Measurements from ENCODE around the gene EYA4. TPM values are rescaled to one million over a fixed set of nuclear protein-coding genes. Genes with fewer than 3 reads are reported as not detected.

Gene EYA4
- total RNA-seq, 1 experiment from 2014 or later, result 0.24 TPM

GRCh38 chr6:133202610-133203343 lies 38.4 kb upstream of the EYA4 start (continued):
- TF ChIP-seq STAT6 (CRISPR knock-in tag; conservative IDR thresholded peaks at IDR 0.05; ENCODE audit: low read depth), result no peak
- TF ChIP-seq, protein P1, sequence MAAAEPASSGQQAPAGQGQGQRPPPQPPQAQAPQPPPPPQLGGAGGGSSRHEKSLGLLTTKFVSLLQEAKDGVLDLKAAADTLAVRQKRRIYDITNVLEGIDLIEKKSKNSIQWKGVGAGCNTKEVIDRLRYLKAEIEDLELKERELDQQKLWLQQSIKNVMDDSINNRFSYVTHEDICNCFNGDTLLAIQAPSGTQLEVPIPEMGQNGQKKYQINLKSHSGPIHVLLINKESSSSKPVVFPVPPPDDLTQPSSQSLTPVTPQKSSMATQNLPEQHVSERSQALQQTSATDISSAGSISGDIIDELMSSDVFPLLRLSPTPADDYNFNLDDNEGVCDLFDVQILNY (CRISPR knock-in tag; IDR thresholded peaks at IDR 0.05), result no peak
- TF ChIP-seq, protein P2, sequence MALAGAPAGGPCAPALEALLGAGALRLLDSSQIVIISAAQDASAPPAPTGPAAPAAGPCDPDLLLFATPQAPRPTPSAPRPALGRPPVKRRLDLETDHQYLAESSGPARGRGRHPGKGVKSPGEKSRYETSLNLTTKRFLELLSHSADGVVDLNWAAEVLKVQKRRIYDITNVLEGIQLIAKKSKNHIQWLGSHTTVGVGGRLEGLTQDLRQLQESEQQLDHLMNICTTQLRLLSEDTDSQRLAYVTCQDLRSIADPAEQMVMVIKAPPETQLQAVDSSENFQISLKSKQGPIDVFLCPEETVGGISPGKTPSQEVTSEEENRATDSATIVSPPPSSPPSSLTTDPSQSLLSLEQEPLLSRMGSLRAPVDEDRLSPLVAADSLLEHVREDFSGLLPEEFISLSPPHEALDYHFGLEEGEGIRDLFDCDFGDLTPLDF (CRISPR knock-in tag; IDR thresholded peaks at IDR 0.05), result no peak
- TF ChIP-seq ZNF219 (CRISPR knock-in tag; IDR thresholded peaks at IDR 0.05; ENCODE audit: borderline replicate concordance), result no peak
- no peak for TF ChIP-seq CBFB (CRISPR knock-in tag; IDR thresholded peaks at IDR 0.05; ENCODE audit: low read depth)
- TF ChIP-seq HMGXB4 (CRISPR knock-in tag; IDR thresholded peaks at IDR 0.05), result no peak
- TF ChIP-seq KAT7 (CRISPR knock-in tag; IDR thresholded peaks at IDR 0.05; ENCODE audit: borderline replicate concordance), result no peak
- TF ChIP-seq HMGA2 (CRISPR knock-in tag; IDR thresholded peaks at IDR 0.05), result no peak
- TF ChIP-seq, protein P3, sequence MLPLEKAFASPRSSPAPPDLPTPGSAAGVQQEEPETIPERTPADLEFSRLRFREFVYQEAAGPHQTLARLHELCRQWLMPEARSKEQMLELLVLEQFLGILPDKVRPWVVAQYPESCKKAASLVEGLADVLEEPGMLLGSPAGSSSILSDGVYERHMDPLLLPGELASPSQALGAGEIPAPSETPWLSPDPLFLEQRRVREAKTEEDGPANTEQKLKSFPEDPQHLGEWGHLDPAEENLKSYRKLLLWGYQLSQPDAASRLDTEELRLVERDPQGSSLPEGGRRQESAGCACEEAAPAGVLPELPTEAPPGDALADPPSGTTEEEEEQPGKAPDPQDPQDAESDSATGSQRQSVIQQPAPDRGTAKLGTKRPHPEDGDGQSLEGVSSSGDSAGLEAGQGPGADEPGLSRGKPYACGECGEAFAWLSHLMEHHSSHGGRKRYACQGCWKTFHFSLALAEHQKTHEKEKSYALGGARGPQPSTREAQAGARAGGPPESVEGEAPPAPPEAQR (CRISPR knock-in tag; IDR thresholded peaks at IDR 0.05), result no peak

- Mint-ChIP-seq H3K4me1 (no peaks in the 10 kb centered on the region), H3K27me3 (ENCODE audit: low read depth) (no peaks in the 10 kb centered on the region), H3K4me3 (no peak overlapping the region), H3K9me3 (no peaks in the 10 kb centered on the region), H3K27ac (no peak overlapping the region), H3K36me3 (no peaks in the 10 kb centered on the region)
- CTCF ChIA-PET, result no interaction called here
- ATAC-seq, result no peak
- TF ChIP-seq PREB (CRISPR knock-in tag; IDR thresholded peaks at IDR 0.05; ENCODE audit: borderline replicate concordance) (no peak), TEAD4 (CRISPR knock-in tag; IDR thresholded peaks at IDR 0.05) (no peak), NR3C1 (CRISPR knock-in tag; conservative IDR thresholded peaks at IDR 0.05; ENCODE audit: low read depth) (no peak), SOX15 (CRISPR knock-in tag; IDR thresholded peaks at IDR 0.05) (no peak), HMGA2 (CRISPR knock-in tag; IDR thresholded peaks at IDR 0.05) (no peak), SMAD3 (CRISPR knock-in tag; IDR thresholded peaks at IDR 0.05; ENCODE audit: borderline replicate concordance) (no peak), FOXP1 (CRISPR knock-in tag; IDR thresholded peaks at IDR 0.05; ENCODE audit: borderline replicate concordance) (no peak), ZNF232 (CRISPR knock-in tag; IDR thresholded peaks at IDR 0.05) (no peak)
- TF ChIP-seq, protein P4, sequence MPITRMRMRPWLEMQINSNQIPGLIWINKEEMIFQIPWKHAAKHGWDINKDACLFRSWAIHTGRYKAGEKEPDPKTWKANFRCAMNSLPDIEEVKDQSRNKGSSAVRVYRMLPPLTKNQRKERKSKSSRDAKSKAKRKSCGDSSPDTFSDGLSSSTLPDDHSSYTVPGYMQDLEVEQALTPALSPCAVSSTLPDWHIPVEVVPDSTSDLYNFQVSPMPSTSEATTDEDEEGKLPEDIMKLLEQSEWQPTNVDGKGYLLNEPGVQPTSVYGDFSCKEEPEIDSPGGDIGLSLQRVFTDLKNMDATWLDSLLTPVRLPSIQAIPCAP (CRISPR knock-in tag; IDR thresholded peaks at IDR 0.05), result no peak
- DNase-seq (ENCODE audit: low spot score), result no peak
- POLR2A ChIA-PET, result no interaction called here
Observed at GRCh38 chr6:133203344-133203697, 37.8 kb upstream of the EYA4 start.
